OCI-LY3 (cell line): ENCODE measurements around the gene TSPAN3.

Experiments
- CTCF ChIP-seq: fragments of 200-600, 300-600 bp; sonication (generic); IDR thresholded peaks from 2 replicates; pipeline ENCODE4 v1.5.1; 2014; ENCODE audit warnings: antibody characterized with exemption, low read length, low read depth
- EZH2phosphoT487 ChIP-seq: fragments of 200-600 bp; shearing (Covaris generic); IDR thresholded peaks from 2 replicates; pipeline ENCODE4 v1.6.1; 2018; ENCODE audit warnings: antibody characterized with exemption, mixed run types, low read depth

GRCh38 chr15:77010857-77011256 lies 60.1 kb downstream of the TSPAN3 start:
- TF ChIP-seq CTCF (no peak), EZH2phosphoT487 (no peak)
